Adrenal gland (tissue), 12 donors: Measurements from ENCODE around the gene UST. TPM values are rescaled to one million over a fixed set of nuclear protein-coding genes. Genes with fewer than 3 reads are reported as not detected.

Experiments
- DNase-seq, 7 donors: peaks; one replicate each; pipeline ENCODE4 v3.0.0-alpha.2; 2019 to 2020
- H3K27ac ChIP-seq, 5 donors: fragments of 200-600 bp; sonication (generic) in 4 of 5; 1 replicate in 3 of 5; 2 replicates in 2 of 5; pipeline versions ENCODE4 v1.5.1 to v1.8.0; 2016 to 2020; ENCODE audit warnings: mild to moderate bottlenecking in 1 of 5
- H3K27me3 ChIP-seq: fragments of 200-600 bp; 2 replicates; pipeline ENCODE4 v1.8.0; 2021
- H3K36me3 ChIP-seq, 2 donors: fragments of 200-600 bp; replicated peaks in 1 of 2; 1 replicate in 1 of 2; 2 replicates in 1 of 2; pipeline versions ENCODE4 v1.5.1 to v1.8.0; 2018 to 2022
- H3K4me1 ChIP-seq, 2 donors: fragments of 200-600 bp; replicated peaks in 1 of 2; 1 replicate in 1 of 2; 2 replicates in 1 of 2; pipeline versions ENCODE4 v1.5.1 to v1.8.0; 2018 to 2021
- H3K4me3 ChIP-seq, 4 donors: fragments of 200-600 bp; sonication (generic) in 3 of 4; one replicate each; pipeline ENCODE4 v1.5.1; 2016 to 2018
- H3K9me3 ChIP-seq, 3 donors: fragments of 200-600 bp; sonication (generic) in 1 of 3; replicated peaks in 1 of 3; 1 replicate in 2 of 3; 2 replicates in 1 of 3; pipeline versions ENCODE4 v1.5.1 to v1.8.0; 2016 to 2021
- POLR2A ChIP-seq, 2 donors: fragments of 450-650 bp; IDR thresholded peaks; one replicate each; pipeline ENCODE4 v1.6.1; 2017; ENCODE audit warnings: antibody characterized with exemption in 2 of 2, mild to moderate bottlenecking in 2 of 2, moderate library complexity in 1 of 2
- WGBS, 4 donors: extraction: QIAGEN DNeasy Blood & Tissue Kit in 2 of 4; methylation state at CpG; one replicate each; pipeline versions ENCODE4 v1.1.5 to v1.1.7; 2013 to 2017; 5-methylcytosine and 5-hydroxymethylcytosine counted together
- intact Hi-C, 2 donors: fragments of 100-400 bp; cut with DNase I; formaldehyde crosslinking; loops; one replicate each; pipeline versions ENCODE4 v1.14.1 to v1.15.0; 2022 to 2023
- polyA plus RNA-seq, 3 donors: library from polyadenylated mRNA; stranded (reverse); fragments of 200-250 nt in 2 of 3; fragments of 350-450 nt in 1 of 3; fragmentation: Illumina TruSeq in 1 of 3; extraction: RNeasy Lipid Tissue Mini Kit (QIAGEN cat#74804) in 1 of 3; gene quantifications; one replicate each; pipeline ENCODE4 v1.2.3, GENCODE V29; 2013 to 2014
- total RNA-seq, 9 donors: library from RNA; depleted of rRNA in 4 of 9; stranded (reverse); fragments of >200 nt in 4 of 9; fragments of 120-200 nt in 1 of 9; fragmentation: NEBNext Ultra II Directional in 1 of 9; extraction: Animal tissue kit (Norgen Biotek cat#: 25700) in 1 of 9; gene quantifications; one replicate each; pipeline versions ENCODE4 v1.1.0 to v1.2.4, GENCODE V29; 2013 to 2023
- TF ChIP-seq, protein P1 (sequence below), 6 experiments: fragments of 450-650 bp in 4 of 6; fragments of 200-600 bp in 2 of 6; sonication (generic) in 1 of 6; IDR thresholded peaks; 1 replicate in 5 of 6; 2 replicates in 1 of 6; pipeline versions ENCODE4 v1.5.1 to v1.8.0; 2016 to 2021; ENCODE audit warnings: antibody characterized with exemption in 6 of 6, mild to moderate bottlenecking in 2 of 6, moderate library complexity in 1 of 6
- donor health status: healthy with polysubstance abuse.
- donor health status: Bipolar disorder and iron deficiency.
- donor health status: DM: yes; HTN: yes; CAD: no.
- donor health status: DM: no; HTN: no; CAD: no.
- donor health status: DM: no; HTN: no; CAD: no.
- donor health status: DM: yes; HTN: yes; CAD: no.

The UST gene
- total and polyA plus RNA-seq, 12 donors: 5.9 to 37.4 (median 18.3) TPM

DNA sequence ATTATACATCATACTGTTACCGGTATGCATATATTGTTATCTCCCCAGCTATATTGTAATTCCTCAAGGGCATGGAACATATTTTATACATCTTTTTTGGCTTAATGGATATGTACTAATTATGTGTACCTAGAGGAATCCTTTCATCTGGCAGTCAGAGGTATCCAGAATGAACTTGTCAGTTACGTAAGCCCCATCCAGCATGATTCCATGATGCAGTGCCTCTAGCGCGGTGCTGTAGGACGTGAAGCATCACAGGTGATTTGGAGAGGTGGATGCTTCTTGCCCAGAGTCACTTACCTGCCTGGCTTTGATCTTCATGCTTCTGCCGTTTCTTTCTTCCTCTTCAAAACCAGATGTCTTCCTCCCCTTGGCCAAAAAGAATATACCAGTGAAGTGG is 159.1 kb downstream of the UST start:
- H3K27ac ChIP-seq: no peak overlapping the region
- intact Hi-C loops: no loop called here
- H3K4me1 ChIP-seq: no peaks in the 10 kb centered on the region
- TF ChIP-seq, protein P1, sequence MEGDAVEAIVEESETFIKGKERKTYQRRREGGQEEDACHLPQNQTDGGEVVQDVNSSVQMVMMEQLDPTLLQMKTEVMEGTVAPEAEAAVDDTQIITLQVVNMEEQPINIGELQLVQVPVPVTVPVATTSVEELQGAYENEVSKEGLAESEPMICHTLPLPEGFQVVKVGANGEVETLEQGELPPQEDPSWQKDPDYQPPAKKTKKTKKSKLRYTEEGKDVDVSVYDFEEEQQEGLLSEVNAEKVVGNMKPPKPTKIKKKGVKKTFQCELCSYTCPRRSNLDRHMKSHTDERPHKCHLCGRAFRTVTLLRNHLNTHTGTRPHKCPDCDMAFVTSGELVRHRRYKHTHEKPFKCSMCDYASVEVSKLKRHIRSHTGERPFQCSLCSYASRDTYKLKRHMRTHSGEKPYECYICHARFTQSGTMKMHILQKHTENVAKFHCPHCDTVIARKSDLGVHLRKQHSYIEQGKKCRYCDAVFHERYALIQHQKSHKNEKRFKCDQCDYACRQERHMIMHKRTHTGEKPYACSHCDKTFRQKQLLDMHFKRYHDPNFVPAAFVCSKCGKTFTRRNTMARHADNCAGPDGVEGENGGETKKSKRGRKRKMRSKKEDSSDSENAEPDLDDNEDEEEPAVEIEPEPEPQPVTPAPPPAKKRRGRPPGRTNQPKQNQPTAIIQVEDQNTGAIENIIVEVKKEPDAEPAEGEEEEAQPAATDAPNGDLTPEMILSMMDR (IDR thresholded peaks at IDR 0.05): no peak
- no peak for TF ChIP-seq POLR2A (IDR thresholded peaks at IDR 0.05)
- H3K36me3 ChIP-seq: no peaks in the 10 kb centered on the region
- no peak overlapping the region for H3K4me3 ChIP-seq
- no peaks in the 10 kb centered on the region for H3K27me3 ChIP-seq
- WGBS, 4 donors: 93 to 95% (median 95%) methylated on average over 6 of the region's 6 CpGs
- DNase-seq: no peak
- no peaks in the 10 kb centered on the region for H3K9me3 ChIP-seq

- Histone ChIP-seq H3K4me3 (no peak overlapping the region), H3K27me3 (no peaks in the 10 kb centered on the region), H3K9me3 (no peaks in the 10 kb centered on the region), H3K4me1 (no peaks in the 10 kb centered on the region), H3K27ac (no peak overlapping the region), H3K36me3 (no peaks in the 10 kb centered on the region)
- 89 to 94% (median 91%) methylated on average over 1 of the region's 1 CpG for WGBS, 4 donors
- intact Hi-C loops: no loop called here
- TF ChIP-seq, protein P1 (IDR thresholded peaks at IDR 0.05): no peak
- no peak for TF ChIP-seq POLR2A (IDR thresholded peaks at IDR 0.05)
- no peak for DNase-seq
Observed at GRCh38 chr6:148906386-148906785, 159.6 kb downstream of the UST start.

- Histone ChIP-seq H3K9me3 (no peaks in the 10 kb centered on the region), H3K27ac (no peak overlapping the region), H3K4me3 (no peak overlapping the region), H3K4me1 (no peaks in the 10 kb centered on the region), H3K27me3 (no peaks in the 10 kb centered on the region), H3K36me3 (no peaks in the 10 kb centered on the region)
- TF ChIP-seq POLR2A (IDR thresholded peaks at IDR 0.05): no peak
- TF ChIP-seq, protein P1 (IDR thresholded peaks at IDR 0.05): no peak
- intact Hi-C loops: no loop called here
- DNase-seq: no peak
- 92 to 94% (median 93%) methylated on average over 4 of the region's 4 CpGs for WGBS, 4 donors
Observed at GRCh38 chr6:148907573-148907972, 160.7 kb downstream of the UST start.

GRCh38 chr6:148912252-148912651 is 165.4 kb downstream of the UST start:
- TF ChIP-seq, protein P1 (IDR thresholded peaks at IDR 0.05): no peak
- TF ChIP-seq POLR2A (IDR thresholded peaks at IDR 0.05): no peak
- WGBS, 4 donors: 49 to 65% (median 60%) methylated on average over 5 of the region's 5 CpGs
- H3K4me1 ChIP-seq: no peaks in the 10 kb centered on the region
- DNase-seq: no peak
- no peaks in the 10 kb centered on the region for H3K9me3 ChIP-seq
- no peaks in the 10 kb centered on the region for H3K36me3 ChIP-seq
- H3K4me3 ChIP-seq: no peak overlapping the region
- no peaks in the 10 kb centered on the region for H3K27me3 ChIP-seq
- peak overlapping the region in 2 of 5 donors; percentile 32 to 63 for H3K27ac ChIP-seq
- intact Hi-C loops: no loop called here
